ENCODE results near the gene TOP3B.

The TOP3B gene

GRCh38 chr22:21963286-21963685 lies 19.3 kb downstream of the TOP3B start:
- no peak for DNase-seq (ENCODE audit: low spot score)

GRCh38 chr22:21962655-21962949 lies 20.0 kb downstream of the TOP3B start:
- DNase-seq (ENCODE audit: low spot score) = no peak

GRCh38 chr22:21961886-21962654 lies 20.5 kb downstream of the TOP3B start:
- DNase-seq (ENCODE audit: low spot score) = no peak

GRCh38 chr22:21961127-21961867 lies 21.3 kb downstream of the TOP3B start:
- DNase-seq (ENCODE audit: low spot score) = no peak

- DNase-seq (ENCODE audit: low spot score) = no peak
Measured at GRCh38 chr22:21960200-21961126, 22.1 kb downstream of the TOP3B start.

GRCh38 chr22:21959274-21960074 lies 23.1 kb downstream of the TOP3B start:
- DNase-seq (ENCODE audit: low spot score) = no peak

- DNase-seq (ENCODE audit: low spot score) = no peak
Measured at GRCh38 chr22:21958360-21959273, 24.0 kb downstream of the TOP3B start.

GRCh38 chr22:21952586-21953571 lies 29.7 kb downstream of the TOP3B start, which contains the start of gene PPM1F:
PPM1F (minus strand) TSS chr22:21952848; CDS start chr22:21946048, 6,800 bp downstream.
- DNase-seq (ENCODE audit: low spot score) = peak; percentile 80

- no peak for DNase-seq (ENCODE audit: low spot score)
Measured at GRCh38 chr22:21951931-21952465, 30.6 kb downstream of the TOP3B start.

- DNase-seq (ENCODE audit: low spot score) = no peak
Measured at GRCh38 chr22:21951062-21951461, 31.5 kb downstream of the TOP3B start.

- no peak for DNase-seq (ENCODE audit: low spot score)
Measured at GRCh38 chr22:21949948-21950347, 32.6 kb downstream of the TOP3B start.

GRCh38 chr22:21949569-21949918 lies 33.0 kb downstream of the TOP3B start:
- no peak for DNase-seq (ENCODE audit: low spot score)

- DNase-seq (ENCODE audit: low spot score) = no peak
Measured at GRCh38 chr22:21948824-21949568, 33.6 kb downstream of the TOP3B start.

- DNase-seq (ENCODE audit: low spot score) = no peak
Measured at GRCh38 chr22:21948390-21948789, 34.2 kb downstream of the TOP3B start.

- no peak for DNase-seq (ENCODE audit: low spot score)
Measured at GRCh38 chr22:21947040-21948014, 35.3 kb downstream of the TOP3B start.

- DNase-seq (ENCODE audit: low spot score) = no peak
Measured at GRCh38 chr22:21946262-21946925, 36.2 kb downstream of the TOP3B start.

Data from Ammon's horn (tissue), 1 donor.